ENCODE measurements around the gene ANTXRL.
A peak's percentile ranks its signal among the peaks of the same experiment; 100 is the strongest.

ANTXRL gene

DNA sequence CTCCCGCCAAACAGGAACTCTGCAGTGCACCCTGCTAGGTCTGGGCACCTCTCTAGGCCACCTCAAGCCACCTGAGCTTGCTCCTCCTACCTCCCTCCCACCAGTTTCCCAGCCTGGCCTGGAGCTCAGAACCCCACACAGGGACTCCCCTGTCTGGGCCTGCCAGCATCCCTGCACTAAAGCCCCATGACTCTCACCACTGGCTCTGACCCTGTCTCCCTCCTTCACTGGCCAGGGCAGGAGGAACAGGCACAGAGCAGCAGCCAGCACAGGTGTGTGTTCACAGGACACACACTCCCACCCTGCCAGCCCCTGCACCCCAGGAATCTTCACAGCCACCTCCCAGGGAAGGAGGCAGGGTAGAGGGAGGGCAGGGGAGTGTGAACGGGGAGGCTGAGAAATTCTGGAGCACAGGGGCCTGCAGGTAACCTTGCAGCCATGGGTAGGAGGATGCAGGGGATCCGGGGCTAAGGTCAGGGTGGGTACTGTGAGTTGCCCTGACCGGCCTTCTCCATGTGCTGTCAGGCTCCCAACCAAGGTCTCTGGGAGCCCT, 13.9 kb upstream of the ANTXRL start:
- DNase-seq (ENCODE audit: low read depth in 1 of 2, low spot score in 1 of 2): no peak

DNA sequence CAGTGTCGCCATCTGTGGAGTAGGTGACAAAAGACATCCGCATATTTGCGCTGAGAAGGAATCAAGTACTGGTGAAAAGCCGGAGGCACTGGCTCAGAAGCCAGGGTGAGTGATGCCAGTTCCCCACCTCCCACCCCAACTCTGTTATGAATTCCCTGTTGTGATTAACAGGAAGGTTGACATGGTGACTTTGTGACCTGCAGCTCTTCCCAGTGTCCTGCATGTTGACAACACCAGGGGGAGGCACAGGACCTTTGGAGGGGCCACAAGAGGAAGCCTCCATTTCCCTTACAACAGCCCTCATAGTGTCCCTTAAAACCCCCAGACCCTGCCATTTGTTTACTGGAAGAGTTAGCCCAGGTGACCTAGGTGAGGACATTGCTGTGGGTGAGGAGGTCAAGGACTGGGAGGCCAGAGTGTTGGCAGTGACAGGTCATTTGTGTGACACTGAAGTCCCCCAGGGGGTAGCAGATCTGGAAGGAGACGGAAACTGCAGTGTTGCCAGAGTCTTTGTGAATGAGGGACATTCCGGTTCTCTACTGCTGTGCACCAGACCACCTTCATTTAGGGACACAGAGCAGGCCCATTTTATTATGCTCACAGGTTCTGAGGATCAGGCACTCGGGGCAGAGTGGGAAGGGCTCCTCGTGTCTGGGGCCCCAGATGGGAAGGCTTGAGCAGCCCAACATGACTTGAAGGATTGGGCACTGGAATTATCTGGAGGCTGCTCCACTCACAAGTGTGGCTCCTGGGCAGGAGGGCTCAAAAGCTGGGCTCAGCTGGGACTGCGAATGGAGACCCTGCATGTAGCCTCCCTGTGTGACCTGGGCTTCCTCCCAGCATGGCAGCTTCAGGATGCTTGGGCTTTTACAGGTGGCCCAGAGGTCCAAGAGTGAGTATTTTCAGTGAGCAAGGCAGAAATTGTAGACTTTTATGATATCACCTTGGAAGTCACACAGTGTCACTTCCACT, 13.0 kb upstream of the ANTXRL start:
- no peak for DNase-seq (ENCODE audit: low read depth in 1 of 2, low spot score in 1 of 2)

DNA sequence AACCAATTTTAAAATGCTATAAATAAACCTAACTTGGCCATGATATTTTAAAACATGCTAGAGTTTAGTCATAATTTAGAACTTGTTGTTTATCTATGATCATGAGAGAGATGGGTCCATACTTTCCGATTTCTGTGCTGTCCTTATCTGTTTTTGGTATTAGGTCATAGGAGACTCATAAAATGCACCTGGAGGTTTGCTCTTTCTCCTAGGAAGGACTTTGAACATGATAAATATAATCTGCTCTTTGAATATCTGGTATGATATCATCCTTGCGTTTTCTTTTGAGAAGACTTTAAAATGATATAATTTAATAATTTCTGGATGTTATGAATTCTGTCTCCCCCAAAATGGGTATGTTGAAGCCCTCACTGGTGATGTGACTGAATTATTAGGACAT, 9.0 kb upstream of the ANTXRL start:
- DNase-seq (ENCODE audit: low read depth in 1 of 2, low spot score in 1 of 2): no peak

GRCh38 chr10:46282421-46282831, 4.4 kb upstream of the ANTXRL start:
- peak in 1 of 2 donors; percentile 19 for DNase-seq (ENCODE audit: low read depth in 1 of 2, low spot score in 1 of 2)

DNA sequence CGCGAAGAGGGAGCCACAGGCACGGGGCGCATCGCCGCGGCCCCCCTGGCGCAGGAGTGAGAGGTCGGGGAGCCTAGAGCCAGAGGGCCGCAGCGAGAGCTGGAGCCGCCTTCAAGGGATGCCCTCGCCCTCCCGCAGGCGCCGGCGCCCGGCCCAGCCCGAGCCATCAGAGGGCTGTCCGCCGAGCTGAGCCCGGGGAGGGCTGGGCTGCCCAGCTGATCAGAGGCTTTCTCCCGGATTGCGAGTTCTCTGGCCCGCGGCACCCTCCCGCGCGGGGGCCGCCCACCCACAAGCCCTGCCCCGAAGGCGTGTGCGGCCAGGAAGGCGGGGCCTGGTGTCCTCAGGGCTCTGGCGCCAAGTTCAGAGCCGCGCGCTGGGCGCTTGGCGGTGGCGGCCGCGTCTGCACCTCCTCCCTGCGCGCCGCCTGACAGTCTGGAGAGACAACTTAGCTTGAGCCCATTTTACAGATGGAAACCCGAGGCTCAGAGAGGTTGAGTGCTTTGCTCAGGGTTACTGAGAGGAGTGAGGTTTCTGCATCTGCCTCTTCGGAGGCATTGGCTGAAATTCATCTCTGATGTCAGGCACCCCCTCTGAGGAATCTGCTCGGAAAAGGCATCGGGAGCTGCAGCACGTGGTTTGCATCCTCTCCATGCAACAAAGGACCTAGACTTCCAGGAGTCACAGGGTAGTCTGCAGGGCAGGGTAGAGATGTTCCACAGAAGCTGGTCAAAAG, 3.8 kb upstream of the ANTXRL start:
- peak in 1 of 2 donors; percentile 42 for DNase-seq (ENCODE audit: low read depth in 1 of 2, low spot score in 1 of 2)

DNA sequence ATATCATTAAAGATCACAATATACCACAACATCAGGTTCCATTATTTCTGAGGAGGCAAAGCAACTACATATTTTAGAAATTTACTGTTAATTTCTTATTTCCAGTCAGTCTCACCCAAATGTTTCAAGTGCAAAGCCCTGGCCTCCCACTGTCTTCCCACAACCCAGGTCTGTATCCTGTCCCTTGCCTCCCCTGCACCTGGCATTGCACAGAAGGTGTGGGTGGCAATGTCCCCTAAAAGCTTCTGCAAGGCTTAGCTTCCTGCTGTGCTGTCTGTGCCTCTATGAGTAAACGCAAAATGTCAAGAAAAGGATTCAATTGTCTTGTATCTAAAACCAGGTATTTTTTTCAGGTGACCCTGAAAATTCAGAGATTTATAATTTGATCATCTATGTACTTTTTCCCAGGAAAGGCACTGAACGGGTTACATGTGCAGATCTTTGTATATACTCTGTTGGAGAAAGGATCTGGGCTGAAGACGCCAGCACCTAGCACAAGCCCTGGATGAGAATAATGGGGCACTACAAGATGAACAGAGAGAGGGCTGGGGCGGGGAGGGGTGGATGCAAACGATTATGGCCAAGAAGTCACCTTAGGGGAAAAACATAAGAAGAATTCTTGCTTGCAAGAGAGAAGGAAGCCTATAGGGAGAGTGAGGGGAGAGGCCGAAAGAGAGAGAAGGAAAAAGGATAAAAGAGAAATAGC, 3.1 kb upstream of the ANTXRL start:
- no peak for DNase-seq (ENCODE audit: low read depth in 1 of 2, low spot score in 1 of 2)

GRCh38 chr10:46284286-46285229, 2.2 kb upstream of the ANTXRL start:
- peak; percentile 58 to 69 for DNase-seq (ENCODE audit: low read depth in 1 of 2, low spot score in 1 of 2)

DNA sequence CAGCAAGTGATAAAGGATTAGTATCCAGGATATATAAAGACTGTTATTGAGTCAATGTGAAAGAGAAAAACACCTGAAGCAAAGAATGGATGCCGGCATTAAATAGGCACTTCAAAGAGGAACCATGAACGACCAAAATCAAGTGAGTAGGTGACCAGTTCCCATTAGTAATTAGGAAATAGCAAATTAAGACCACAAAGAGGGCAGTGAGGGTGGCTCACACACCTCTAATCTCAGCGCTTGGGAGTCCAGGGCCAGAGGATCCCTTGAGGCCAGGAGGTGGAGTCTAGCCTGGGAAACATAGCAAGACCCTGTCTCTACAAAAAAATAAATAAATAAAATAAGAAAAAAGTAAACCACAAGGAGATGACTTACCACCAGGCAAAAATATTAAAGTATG, 1.5 kb upstream of the ANTXRL start:
- DNase-seq (ENCODE audit: low read depth in 1 of 2, low spot score in 1 of 2): no peak

GRCh38 chr10:46285966-46286620, 704 bp upstream of the ANTXRL start:
- no peak for DNase-seq (ENCODE audit: low read depth in 1 of 2, low spot score in 1 of 2)

DNA sequence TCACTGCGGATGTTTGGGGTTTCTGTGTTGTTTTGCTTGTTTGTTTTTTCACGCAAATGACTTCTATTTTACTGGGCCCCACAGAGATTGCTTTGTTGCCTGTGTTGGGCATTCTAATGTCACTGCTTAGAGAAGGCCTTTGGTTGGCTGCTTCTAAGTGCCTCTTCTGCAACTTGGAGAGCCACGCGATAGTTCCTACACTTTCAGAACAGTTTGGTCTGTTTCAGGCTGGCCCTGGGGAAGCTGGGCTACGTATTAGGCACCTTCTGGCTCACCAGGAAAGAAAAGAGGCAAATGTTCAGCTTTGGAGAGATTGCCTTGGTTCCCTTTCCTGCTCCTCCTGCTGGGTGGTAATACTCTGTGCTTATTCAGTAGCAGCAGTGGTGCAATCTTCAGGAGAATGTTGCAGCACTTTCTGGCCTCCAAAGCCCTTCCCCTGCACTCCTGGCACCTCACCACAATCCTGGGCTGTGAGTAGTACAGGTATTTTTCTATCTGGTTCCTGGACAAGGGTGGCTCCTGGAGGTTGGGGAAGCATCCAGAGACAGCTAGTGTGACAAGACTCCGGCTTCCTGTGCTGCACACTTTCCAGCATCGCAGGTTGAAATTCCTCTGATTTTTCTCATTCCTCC, 1.2 kb downstream of the ANTXRL start:
- no peak for DNase-seq (ENCODE audit: low read depth in 1 of 2, low spot score in 1 of 2)

DNA sequence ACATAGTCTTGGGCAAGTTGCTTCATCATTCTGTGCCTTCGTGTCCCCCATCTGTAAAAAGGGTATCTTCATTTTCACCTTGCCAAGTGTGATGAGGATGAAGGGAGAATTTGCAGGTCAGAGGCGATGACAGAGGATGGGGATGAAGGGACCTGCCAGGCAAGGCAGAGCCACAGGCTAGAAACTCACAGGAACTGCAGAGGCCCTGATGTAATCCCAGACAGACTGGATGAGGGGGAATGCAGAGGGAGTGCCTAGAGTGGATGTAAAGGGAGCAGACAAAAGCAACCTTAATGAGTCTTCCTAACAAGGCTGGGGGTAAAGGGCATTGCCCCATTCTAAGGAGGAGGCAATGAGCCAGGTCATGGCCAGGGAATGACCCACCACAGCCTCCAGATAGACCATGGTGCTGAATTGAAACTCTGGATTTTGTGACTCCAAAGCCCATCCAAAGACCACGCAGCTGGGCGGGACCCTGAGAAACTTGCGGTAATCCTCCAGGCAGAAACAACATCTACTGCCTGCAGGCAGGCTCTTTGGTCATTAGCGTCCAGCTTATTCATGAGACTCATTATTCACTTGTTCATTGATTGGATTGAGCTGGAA, 1.9 kb downstream of the ANTXRL start:
- DNase-seq (ENCODE audit: low read depth in 1 of 2, low spot score in 1 of 2): no peak

DNA sequence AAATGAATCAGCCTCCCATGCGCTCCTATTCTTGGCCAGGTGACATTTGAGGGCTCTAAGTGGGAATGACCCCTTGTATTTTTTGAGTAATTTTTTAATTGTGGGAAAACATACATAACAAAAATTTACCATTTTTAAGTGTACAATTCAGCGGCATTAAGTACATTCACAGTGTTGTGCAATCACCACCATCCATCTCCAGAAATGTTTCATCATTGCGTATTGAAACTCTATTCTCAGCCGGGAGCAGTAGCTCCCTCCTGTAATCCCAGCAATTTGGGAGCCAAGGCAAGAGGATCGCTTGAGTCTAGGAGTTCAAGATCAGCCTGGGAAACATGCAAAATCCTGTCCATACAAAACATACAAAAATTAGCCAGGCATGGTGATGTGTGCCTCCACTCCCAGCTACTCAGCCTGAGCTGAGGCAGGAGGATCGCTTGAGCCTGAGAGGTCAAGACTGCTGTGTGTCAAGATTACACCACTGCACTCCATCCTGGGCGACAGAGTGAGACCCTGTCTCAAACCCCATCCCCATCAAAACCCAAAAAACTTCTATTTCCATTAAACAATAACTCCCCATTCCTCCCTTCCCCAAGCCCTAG, 2.5 kb downstream of the ANTXRL start:
- no peak for DNase-seq (ENCODE audit: low read depth in 1 of 2, low spot score in 1 of 2)

GRCh38 chr10:46290101-46290886, 3.5 kb downstream of the ANTXRL start:
- no peak for DNase-seq (ENCODE audit: low read depth in 1 of 2, low spot score in 1 of 2)

- no peak for DNase-seq (ENCODE audit: low read depth in 1 of 2, low spot score in 1 of 2)
Observed at GRCh38 chr10:46291817-46292572, 5.2 kb downstream of the ANTXRL start.

GRCh38 chr10:46292573-46293023, 5.8 kb downstream of the ANTXRL start:
- no peak for DNase-seq (ENCODE audit: low read depth in 1 of 2, low spot score in 1 of 2)

GRCh38 chr10:46293228-46293627, 6.4 kb downstream of the ANTXRL start:
- no peak for DNase-seq (ENCODE audit: low read depth in 1 of 2, low spot score in 1 of 2)

Data from activated CD4-positive, alpha-beta T cell treated with anti-CD3 and anti-CD28 coated beads, Interleukin-2, amount 50 U/mL, for 24 hours (primary cell).